PFSK-1 (cell line): Measurements from ENCODE around the gene GABRA5.

Experiments
- FOXP2 ChIP-seq: optimal IDR thresholded peaks from 2 replicates; pipeline ENCODE3; 2011; ENCODE audit warnings: borderline replicate concordance, control low read depth, inconsistent platforms; ENCODE audit not compliant: insufficient read depth; ENCODE audit errors: extremely low read length, extremely low read depth
- POLR2AphosphoS5 ChIP-seq: IDR thresholded peaks from 2 replicates; pipeline ENCODE4 v1.6.1; 2012; ENCODE audit warnings: low read depth, mild to moderate bottlenecking, control low read depth, low read length, moderate library complexity
- REST ChIP-seq, 2 experiments: IDR thresholded peaks; 2 replicates each; pipeline versions ENCODE4 v1.6.1 to v1.8.0; 2011 to 2012; ENCODE audit warnings: low read depth in 2 of 2, low read length in 2 of 2, control low read depth in 1 of 2, inconsistent platforms in 1 of 2, mild to moderate bottlenecking in 1 of 2, moderate library complexity in 1 of 2; ENCODE audit not compliant: insufficient read depth in 1 of 2
- SIN3A ChIP-seq: IDR thresholded peaks from 2 replicates; pipeline ENCODE4 v1.6.1; 2012; ENCODE audit warnings: mild to moderate bottlenecking, low read length, moderate library complexity, borderline replicate concordance; ENCODE audit not compliant: insufficient read depth
- TAF1 ChIP-seq: IDR thresholded peaks from 2 replicates; pipeline ENCODE4 v1.6.1; 2012; ENCODE audit warnings: low read length, control low read depth, borderline replicate concordance; ENCODE audit not compliant: insufficient read depth

- TF ChIP-seq TAF1: no peak
- TF ChIP-seq SIN3A: no peak
- no peak for TF ChIP-seq POLR2AphosphoS5
- TF ChIP-seq REST (IDR thresholded peaks at IDR 0.05; ENCODE audit: insufficient read depth in 1 of 2, low read depth in 2 of 2, low read length in 2 of 2): no peak
- no peak for TF ChIP-seq FOXP2
Measured at GRCh38 chr15:26869628-26870027, 2.8 kb downstream of the GABRA5 start.
